ENCODE measurements around the gene GAR1. TPM values are rescaled to one million over a fixed set of nuclear protein-coding genes. Genes with fewer than 3 reads are reported as not detected.

GAR1 gene
- total RNA-seq, 6 experiments from 2014 or later: 20.1 to 26.8 (median 24.8) TPM

- peaks cover 11% of the 10 kb centered on the region; the same call in 1 of the 2 replicates for H3K9me3 Mint-ChIP-seq
- no peak overlapping the region for H3K4me3 Mint-ChIP-seq
- peaks cover 6% of the 10 kb centered on the region; the same call in 1 of the 2 replicates for H3K27me3 Mint-ChIP-seq (ENCODE audit: insufficient read depth)
- H3K27ac Mint-ChIP-seq: no peak overlapping the region
- H3K36me3 Mint-ChIP-seq (ENCODE audit: low read depth): peaks cover 4% of the 10 kb centered on the region
- TF ChIP-seq, protein P1, sequence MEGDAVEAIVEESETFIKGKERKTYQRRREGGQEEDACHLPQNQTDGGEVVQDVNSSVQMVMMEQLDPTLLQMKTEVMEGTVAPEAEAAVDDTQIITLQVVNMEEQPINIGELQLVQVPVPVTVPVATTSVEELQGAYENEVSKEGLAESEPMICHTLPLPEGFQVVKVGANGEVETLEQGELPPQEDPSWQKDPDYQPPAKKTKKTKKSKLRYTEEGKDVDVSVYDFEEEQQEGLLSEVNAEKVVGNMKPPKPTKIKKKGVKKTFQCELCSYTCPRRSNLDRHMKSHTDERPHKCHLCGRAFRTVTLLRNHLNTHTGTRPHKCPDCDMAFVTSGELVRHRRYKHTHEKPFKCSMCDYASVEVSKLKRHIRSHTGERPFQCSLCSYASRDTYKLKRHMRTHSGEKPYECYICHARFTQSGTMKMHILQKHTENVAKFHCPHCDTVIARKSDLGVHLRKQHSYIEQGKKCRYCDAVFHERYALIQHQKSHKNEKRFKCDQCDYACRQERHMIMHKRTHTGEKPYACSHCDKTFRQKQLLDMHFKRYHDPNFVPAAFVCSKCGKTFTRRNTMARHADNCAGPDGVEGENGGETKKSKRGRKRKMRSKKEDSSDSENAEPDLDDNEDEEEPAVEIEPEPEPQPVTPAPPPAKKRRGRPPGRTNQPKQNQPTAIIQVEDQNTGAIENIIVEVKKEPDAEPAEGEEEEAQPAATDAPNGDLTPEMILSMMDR (IDR thresholded peaks at IDR 0.05): no peak
- DNase-seq: no peak
- no peaks in the 10 kb centered on the region for H3K4me1 Mint-ChIP-seq (ENCODE audit: low read depth)
Observed at GRCh38 chr4:109861916-109862511, 46.5 kb downstream of the GAR1 start.

DNA sequence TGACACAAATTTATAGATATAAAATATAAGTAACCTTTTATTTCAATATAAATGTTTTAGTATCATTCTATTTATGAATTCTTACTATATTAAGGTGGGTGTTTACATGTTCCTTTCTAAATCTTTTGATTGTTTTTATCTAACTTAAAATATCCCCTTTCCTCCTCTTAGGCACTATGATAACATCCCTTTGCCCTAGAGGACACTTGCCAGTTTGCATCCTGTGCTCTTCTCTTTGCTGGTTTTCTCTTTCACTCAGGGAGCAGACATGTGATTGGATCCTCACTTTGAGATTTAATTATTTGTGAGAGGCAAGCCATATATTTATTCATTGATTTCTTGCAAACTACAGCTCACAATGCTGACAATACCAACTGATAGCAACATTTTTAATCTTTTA, 48.6 kb downstream of the GAR1 start:
- TF ChIP-seq, protein P1 (IDR thresholded peaks at IDR 0.05): no peak
- peaks cover 6% of the 10 kb centered on the region; the same call in 1 of the 2 replicates for H3K9me3 Mint-ChIP-seq

DNA sequence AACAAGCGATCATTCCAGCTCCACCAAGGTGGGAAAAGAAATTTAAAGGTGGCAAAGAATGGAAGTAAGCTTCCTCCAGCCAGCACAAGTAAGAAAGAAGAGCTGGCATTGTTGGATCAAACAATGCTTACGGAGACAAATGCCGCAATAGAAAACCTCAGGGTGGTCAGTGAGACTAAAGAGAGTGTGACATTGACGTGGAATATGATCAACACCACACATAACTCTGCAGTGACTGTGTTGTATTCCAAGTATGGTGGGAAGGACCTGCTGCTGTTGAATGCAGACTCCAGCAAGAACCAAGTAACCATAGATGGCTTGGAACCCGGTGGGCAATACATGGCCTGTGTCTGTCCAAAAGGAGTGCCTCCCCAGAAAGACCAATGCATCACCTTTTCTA, 54.5 kb downstream of the GAR1 start:
- DNase-seq: no peak
- Mint-ChIP-seq H3K9me3 (no peaks in the 10 kb centered on the region), H3K4me3 (no peak overlapping the region), H3K27ac (no peak overlapping the region), H3K36me3 (ENCODE audit: low read depth) (no peaks in the 10 kb centered on the region), H3K4me1 (ENCODE audit: low read depth) (peaks cover 11% of the 10 kb centered on the region; the same call in 1 of the 2 replicates), H3K27me3 (ENCODE audit: insufficient read depth) (peaks cover 2% of the 10 kb centered on the region; the same call in 1 of the 2 replicates)
- TF ChIP-seq, protein P1 (IDR thresholded peaks at IDR 0.05): no peak

More for the DNA sequence above, 48.6 kb downstream of the GAR1 start:
- no peaks in the 10 kb centered on the region for H3K4me1 Mint-ChIP-seq (ENCODE audit: low read depth)
- peaks cover 6% of the 10 kb centered on the region; the same call in 1 of the 2 replicates for H3K27me3 Mint-ChIP-seq (ENCODE audit: insufficient read depth)
- no peak overlapping the region for H3K27ac Mint-ChIP-seq
- peaks cover 1% of the 10 kb centered on the region for H3K36me3 Mint-ChIP-seq (ENCODE audit: low read depth)
- no peak overlapping the region for H3K4me3 Mint-ChIP-seq
- no peak for DNase-seq

GRCh38 chr4:109872065-109872464, 56.5 kb downstream of the GAR1 start:
- Mint-ChIP-seq H3K27me3 (ENCODE audit: insufficient read depth) (peaks cover 5% of the 10 kb centered on the region), H3K4me1 (ENCODE audit: low read depth) (peaks cover 15% of the 10 kb centered on the region; the same call in 1 of the 2 replicates), H3K36me3 (ENCODE audit: low read depth) (no peaks in the 10 kb centered on the region), H3K4me3 (no peak overlapping the region), H3K9me3 (no peaks in the 10 kb centered on the region), H3K27ac (no peak overlapping the region)
- TF ChIP-seq, protein P1 (IDR thresholded peaks at IDR 0.05): no peak
- DNase-seq: no peak

DNA sequence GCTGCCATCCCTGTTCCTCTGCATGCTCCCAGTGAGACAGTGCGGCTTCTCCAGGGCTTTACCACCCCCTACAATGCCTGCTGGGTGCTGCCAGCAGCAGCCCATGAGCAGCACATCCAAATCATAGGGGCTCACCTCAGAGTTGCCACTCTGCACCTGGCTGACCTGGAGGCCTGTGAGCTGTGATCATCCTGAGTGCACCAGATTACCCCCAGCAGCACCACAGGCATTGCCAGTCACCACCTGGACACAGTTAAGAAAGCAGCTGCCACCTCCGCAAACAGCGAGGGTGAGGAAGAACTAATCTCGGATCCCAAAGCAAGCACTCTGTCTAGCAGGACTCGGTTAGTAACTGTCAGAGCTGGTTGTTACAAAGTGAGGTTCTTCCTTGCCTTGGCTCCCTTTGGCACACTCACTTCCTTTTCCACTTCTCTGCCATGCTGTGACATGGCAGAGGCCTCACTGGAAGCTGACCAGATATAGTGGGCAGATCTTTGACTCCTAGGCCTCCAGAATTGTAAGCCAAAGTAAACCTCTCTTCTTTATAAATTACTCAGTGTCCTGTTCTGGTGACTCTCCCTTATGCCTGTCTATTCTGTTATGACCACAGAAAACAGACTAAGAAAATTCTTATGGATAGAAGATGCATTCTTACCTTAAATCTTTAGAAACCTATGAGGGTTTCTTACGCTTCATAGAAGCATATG, 57.5 kb downstream of the GAR1 start:
- TF ChIP-seq, protein P1 (IDR thresholded peaks at IDR 0.05): no peak
- Mint-ChIP-seq H3K4me1 (ENCODE audit: low read depth) (peaks cover 15% of the 10 kb centered on the region; the same call in 1 of the 2 replicates), H3K9me3 (no peaks in the 10 kb centered on the region), H3K36me3 (ENCODE audit: low read depth) (no peaks in the 10 kb centered on the region), H3K27ac (no peak overlapping the region), H3K27me3 (ENCODE audit: insufficient read depth) (peaks cover 5% of the 10 kb centered on the region), H3K4me3 (no peak overlapping the region)
- no peak for DNase-seq
